ENCODE results near the gene PIK3R2. TPM values are rescaled to one million over a fixed set of nuclear protein-coding genes. Genes with fewer than 3 reads are reported as not detected.
A peak's percentile ranks its signal among the peaks of the same experiment; 100 is the strongest.

PIK3R2 gene
- total and polyA plus RNA-seq, 2 of the 4 experiments (the other 2 are of a cell fraction): 12.2 to 25.1 TPM

- H3K14ac ChIP-seq (replicated peaks; ENCODE audit: low read depth, low read length): no peak overlapping the region
- H2BK15ac ChIP-seq (ENCODE audit: low read depth, low read length): no peak overlapping the region
- CTCF ChIA-PET: interaction anchor here (1.1 kb wide), 1 partner anchor 93 kb away, joined by 3 read pairs; no protein-coding TSS in a partner anchor
- in situ Hi-C loops (cut with MboI; ENCODE audit: low sequenced_read_pairs): no loop called here
- no TSS peak for BruUV-seq (replicated peaks)
- no peak overlapping the region for H2BK5ac ChIP-seq (ENCODE audit: low read depth, low read length, poor library complexity, severe bottlenecking)
- H4K5ac ChIP-seq (ENCODE audit: low read depth, low read length): no peak overlapping the region
- H3K27ac ChIP-seq (ENCODE audit: insufficient read depth, low read length): no peak overlapping the region
- dilution Hi-C loops (cut with HindIII; ENCODE audit: low sequenced_read_pairs, unreplicated experiment): no loop called here
- H4K8ac ChIP-seq (ENCODE audit: low read depth in 2 of 2, low read length in 2 of 2): no peak overlapping the region; a peak in 1 of 4 replicates
- no peak for DNase-seq
- POLR2A ChIA-PET (ENCODE audit: unreplicated experiment): no interaction called here
- H3K27me3 ChIP-seq (ENCODE audit: control insufficient read depth, insufficient read depth, low read length): no peaks in the 10 kb centered on the region
- no peak overlapping the region for H4K91ac ChIP-seq (ENCODE audit: insufficient read depth, low read depth, low read length)
- H3K4me2 ChIP-seq (ENCODE audit: low read depth, low read length): no peak overlapping the region; the same call in 1 of the 2 replicates
- H3K79me1 ChIP-seq (ENCODE audit: low read depth in 1 of 2, low read length in 2 of 2): peaks cover 11 to 34% of the 10 kb centered on the region in 2 experiments
- H2AK9ac ChIP-seq (replicated peaks; ENCODE audit: low read depth, low read length, poor library complexity): peak overlapping the region; percentile 90
- no peak overlapping the region for H3K4ac ChIP-seq (ENCODE audit: low read depth, low read length)
- H3K56ac ChIP-seq (ENCODE audit: extremely low read depth, insufficient read depth, low read length): 0 out of 2 replicates have a peak overlapping the region, but pooled peaks have one; percentile 6
- no peak overlapping the region for H3K9ac ChIP-seq (ENCODE audit: low read depth, low read length)
- no peak overlapping the region for H3K4me3 ChIP-seq (ENCODE audit: insufficient read depth, low read depth, low read length)
- no peaks in the 10 kb centered on the region for H3K9me3 ChIP-seq (ENCODE audit: control insufficient read depth, insufficient read depth, low read length)
- H4K20me1 ChIP-seq (ENCODE audit: insufficient read depth, low read length): peaks cover 11% of the 10 kb centered on the region
- H2BK20ac ChIP-seq (ENCODE audit: low read depth, low read length): no peak overlapping the region
- no peak for ATAC-seq (ENCODE audit: low read depth)
- no peak overlapping the region for H3K23ac ChIP-seq (ENCODE audit: low read depth, low read length)
- peaks cover 11% of the 10 kb centered on the region for H3K9me1 ChIP-seq (ENCODE audit: insufficient read depth, low read length)
- TF ChIP-seq NFE2L2 (IDR thresholded peaks at IDR 0.05; ENCODE audit: low read depth, low read length): no peak
- TF ChIP-seq CHD1 (IDR thresholded peaks at IDR 0.05; ENCODE audit: low read depth, low read length): no peak
- TF ChIP-seq MXI1 (IDR thresholded peaks at IDR 0.05; ENCODE audit: borderline replicate concordance, low read depth, low read length): no peak
- no peak for TF ChIP-seq MAZ (IDR thresholded peaks at IDR 0.05; ENCODE audit: borderline replicate concordance, low read depth, low read length)
- no peak for TF ChIP-seq RFX5 (IDR thresholded peaks at IDR 0.05; ENCODE audit: low read depth, low read length)
- no peak overlapping the region for H2BK120ac ChIP-seq (ENCODE audit: low read depth, low read length)
- peak overlapping the region; percentile 14; the same call in 1 of the 2 replicates for H2AK5ac ChIP-seq (ENCODE audit: low read depth, low read length)
- peaks cover 33% of the 10 kb centered on the region for H3K36me3 ChIP-seq (ENCODE audit: control insufficient read depth, insufficient read depth, low read length)
- H2AFZ ChIP-seq (replicated peaks; ENCODE audit: low read length, poor library complexity): peak overlapping the region; percentile 87
- no CpG with 5 or more reads among the region's 13 CpGs for WGBS, 2 experiments (ENCODE audit: extremely low coverage in 2 of 2, insufficient read length in 1 of 2)
- intact Hi-C loops (cut with micrococcal nuclease): no loop called here
- no peak overlapping the region; the same call in 1 of the 2 replicates for H3K18ac ChIP-seq (ENCODE audit: low read depth, low read length)
- peaks cover 15% of the 10 kb centered on the region for H3K4me1 ChIP-seq (ENCODE audit: control insufficient read depth, insufficient read depth, low read length)
Measured at GRCh38 chr19:18160493-18160970, 7.6 kb downstream of the PIK3R2 start.
